Superior temporal gyrus (tissue), 1 donor: ENCODE data around the gene PRPF18.

Experiments
- DNase-seq: peaks from one replicate; pipeline ENCODE4 v3.0.0-alpha.2; 2016; ENCODE audit errors: extremely low spot score

Gene PRPF18

DNA sequence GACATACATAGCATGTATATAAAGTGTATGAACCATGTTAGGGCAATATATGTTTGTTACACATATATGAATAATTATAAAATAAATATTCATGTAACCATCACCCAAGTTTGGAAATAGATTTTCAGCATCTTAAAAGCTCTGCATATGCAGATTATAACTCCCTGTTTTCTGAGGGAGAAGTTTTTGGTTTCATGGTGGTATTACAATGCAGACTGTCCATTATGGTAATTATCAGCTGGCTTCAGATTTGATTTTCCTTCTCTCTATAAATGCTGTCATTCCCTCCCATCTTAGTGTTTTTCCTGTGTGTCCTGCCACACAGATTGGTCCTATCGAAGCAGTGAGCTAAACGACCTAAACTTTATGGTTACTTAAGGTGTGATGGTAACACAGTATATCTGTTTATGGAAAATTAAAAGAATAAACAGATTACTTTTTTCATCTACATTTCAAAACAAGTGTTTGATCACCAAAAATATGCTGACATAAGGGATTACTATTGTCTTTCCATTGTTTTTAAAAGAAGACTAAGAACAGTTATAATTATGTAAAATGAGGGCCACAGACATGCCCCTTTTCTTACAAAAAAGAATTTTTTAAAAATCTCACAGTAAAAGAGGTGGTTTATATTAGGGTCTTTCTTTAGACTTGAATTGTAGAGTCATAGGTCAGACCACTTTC lies 17.7 kb downstream of the PRPF18 start:
- no peak for DNase-seq

- peak; percentile 49 for DNase-seq
Observed at GRCh38 chr10:13608246-13608853, 21.6 kb downstream of the PRPF18 start.

DNA sequence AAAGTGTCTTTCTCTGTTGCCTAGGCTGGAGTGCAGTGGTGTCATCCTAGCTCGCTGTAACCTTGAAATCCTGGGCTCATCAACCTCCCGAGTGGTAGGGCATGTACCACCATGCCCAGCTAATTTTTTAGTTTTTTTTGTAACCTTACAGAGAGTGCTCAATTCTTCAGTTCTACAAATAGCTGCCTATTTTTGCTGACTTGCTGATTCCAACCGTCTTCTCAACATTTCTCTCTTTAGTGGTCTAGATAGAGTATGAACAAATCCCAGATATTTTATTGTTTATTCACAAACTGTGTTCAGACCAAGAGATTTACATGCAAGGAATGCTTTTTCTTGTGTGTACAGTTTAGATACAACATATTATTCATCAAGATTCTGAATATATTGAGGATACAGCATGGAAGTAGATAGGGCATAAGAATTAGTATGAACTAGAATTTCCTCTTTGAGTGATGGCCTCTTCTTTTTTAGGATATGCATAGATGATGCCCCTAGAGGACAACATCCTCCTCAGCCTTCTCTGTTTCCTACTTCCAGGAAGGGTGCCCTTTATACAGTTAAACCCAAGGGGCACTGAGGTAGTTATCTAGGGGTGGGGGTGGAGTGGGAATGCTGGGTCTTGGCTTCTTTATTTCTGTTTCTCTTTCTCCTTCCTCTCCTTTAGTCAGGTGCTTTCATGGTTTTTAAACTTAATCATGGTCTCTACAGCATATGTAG lies 26.0 kb downstream of the PRPF18 start:
- DNase-seq, result no peak

DNA sequence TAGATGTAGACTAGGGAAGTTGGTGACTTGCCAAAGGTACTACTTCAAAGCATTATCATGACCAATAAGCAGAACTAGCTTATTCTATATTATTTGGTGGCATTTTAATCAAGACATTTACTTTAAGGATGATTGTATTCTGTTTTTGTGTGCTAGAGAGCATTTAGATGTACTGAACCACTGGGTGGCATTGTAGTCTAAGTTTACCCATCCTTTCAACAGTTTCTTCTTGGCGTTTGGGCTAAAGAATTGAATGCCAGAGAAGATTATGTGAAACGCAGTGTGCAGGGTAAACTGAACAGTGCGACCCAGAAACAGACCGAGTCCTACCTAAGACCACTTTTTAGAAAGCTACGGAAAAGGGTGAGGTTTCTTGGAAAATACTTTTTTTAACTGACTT lies 26.8 kb downstream of the PRPF18 start:
- DNase-seq, result peak; percentile 79

GRCh38 chr10:13614530-13615332 lies 28.0 kb downstream of the PRPF18 start:
- DNase-seq, result no peak

GRCh38 chr10:13615650-13616300 lies 29.0 kb downstream of the PRPF18 start:
- no peak for DNase-seq

- DNase-seq, result no peak
Observed at GRCh38 chr10:13617116-13617515, 30.4 kb downstream of the PRPF18 start.

GRCh38 chr10:13621931-13622330 lies 35.2 kb downstream of the PRPF18 start:
- no peak for DNase-seq

- no peak for DNase-seq
Observed at GRCh38 chr10:13624630-13625029, 37.9 kb downstream of the PRPF18 start.

DNA sequence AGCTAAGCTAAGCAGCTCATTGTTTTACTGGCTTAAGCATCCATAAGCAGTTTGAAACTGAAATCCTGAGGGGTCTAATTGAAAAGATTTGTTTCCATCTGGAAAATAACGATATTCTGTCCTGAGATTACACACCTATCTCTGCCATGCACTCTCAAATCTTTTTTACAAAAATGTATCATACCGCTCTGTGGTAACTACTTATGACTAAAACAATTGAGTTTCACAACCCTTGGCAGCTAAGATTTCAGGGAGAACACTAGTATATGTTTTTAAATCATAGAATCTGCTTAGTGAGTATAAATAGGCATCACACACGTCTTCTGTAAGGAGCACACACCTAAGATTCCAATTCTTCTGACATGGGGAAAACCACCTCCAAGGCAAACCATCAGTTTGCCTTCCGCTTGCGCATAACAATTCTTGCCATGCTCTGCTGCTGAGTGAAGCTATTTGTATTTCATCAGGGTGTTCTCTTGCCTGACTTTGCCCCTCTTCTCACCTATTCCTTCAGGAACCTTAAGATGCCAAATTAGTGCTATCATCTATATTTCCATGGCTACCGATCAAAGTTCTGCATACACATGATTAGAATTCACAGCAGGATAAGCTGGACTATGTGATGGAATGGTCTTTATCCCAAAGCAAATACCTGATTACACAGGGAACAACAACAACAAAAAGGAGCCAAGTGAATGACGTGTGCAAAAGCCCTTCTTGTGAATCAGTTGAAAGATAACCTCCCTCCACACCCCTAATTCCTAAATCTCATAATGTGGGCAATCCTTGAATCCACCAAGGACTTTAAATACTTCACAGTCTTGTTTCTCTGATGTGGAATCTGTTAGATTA lies 40.9 kb downstream of the PRPF18 start:
- DNase-seq, result no peak

DNA sequence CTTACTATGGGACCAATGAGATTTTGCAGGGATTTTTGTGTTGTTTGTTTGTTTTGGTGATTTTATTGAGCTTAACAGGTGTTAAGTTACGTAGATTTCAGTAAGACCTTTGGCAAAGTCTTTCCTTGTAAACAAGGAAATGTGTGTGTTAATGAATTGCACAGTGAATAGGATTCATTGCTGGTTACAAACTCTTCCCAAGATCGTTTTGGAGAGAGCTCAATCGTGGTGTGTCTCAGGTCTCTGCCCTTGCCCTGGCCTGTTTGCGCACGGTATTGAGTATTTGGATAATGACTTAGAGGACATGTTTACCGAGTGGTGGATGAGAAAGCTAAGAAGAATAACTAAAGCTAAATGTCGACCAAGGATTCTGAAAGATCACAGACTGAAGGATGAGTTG lies 41.9 kb downstream of the PRPF18 start:
- no peak for DNase-seq

DNA sequence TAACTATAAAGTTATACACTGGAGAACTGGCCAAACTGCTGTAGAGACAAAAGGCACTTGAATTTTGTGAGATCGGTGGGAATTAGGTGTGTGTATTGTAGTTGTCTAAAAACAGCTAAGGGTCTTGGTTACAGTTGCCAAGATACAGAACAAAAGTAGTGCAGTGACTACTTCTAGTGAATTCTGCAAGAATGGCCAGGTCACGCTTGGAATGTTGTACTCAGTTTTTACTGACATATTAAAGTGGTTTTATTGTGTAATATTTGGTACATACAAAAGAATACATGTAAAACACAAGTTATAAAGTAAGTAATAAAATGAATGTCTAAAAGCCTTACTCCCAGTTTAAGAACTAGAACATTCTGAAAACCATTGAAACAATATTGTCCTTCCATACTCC lies 42.4 kb downstream of the PRPF18 start:
- no peak for DNase-seq

DNA sequence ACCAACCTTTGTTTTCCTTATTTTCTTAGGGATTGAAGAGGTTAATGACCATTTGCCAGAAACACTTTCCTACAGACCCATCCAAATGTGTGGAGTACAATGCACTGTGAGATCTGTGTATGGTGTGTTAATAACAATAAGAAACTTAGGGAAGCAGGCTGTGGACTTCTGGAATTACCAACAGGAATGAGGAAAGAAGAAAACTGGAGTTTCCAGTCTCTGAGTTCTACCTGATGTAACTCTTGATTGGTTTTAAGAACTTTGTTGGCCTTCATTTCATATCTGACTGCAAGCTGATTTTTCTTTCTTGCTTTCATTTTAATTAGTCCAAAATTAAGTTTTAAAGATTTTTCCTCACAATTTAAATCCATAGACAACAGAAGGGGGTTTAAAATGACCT lies 43.5 kb downstream of the PRPF18 start:
- no peak for DNase-seq

DNA sequence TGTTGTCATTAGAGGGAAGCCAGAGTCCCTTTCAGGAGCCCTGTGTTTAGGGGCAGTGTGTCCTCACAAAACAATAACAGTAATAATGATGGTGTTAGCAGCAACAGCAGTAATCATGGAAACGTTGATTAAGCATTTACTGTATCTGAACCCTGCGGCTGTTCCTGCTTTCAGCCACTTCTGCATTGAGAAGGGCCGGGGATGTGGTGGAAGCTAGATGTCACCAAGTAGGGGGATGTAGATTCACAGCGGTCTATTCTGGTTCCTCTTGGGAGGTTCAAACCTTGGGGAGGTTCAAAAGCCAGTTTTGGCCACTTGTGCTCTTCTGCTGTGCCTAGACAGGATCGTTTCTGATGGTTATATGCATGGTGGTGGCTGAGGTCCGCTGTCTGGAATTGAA lies 44.8 kb downstream of the PRPF18 start:
- DNase-seq, result no peak

DNA sequence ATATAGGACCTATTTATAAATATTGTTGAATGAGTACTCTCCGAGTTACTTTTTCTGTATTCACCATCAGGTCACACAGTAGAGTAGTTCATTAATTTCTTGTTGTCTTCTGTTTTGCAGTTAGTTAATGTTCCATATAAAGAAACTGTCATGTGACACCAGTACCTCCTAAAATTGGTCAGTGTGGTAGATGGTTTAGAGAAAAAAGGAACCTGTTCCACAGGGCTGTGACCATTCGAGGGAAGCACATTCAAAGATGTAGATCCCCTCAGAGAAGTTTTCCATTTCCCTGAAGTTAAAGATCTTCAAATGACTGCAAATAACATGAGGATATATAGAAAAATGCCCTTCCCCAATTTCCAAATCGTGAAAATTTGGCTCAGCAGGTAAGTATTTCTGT lies 45.7 kb downstream of the PRPF18 start:
- peak; percentile 46 for DNase-seq

- peak; percentile 35 for DNase-seq
Observed at GRCh38 chr10:13632884-13633440, 46.2 kb downstream of the PRPF18 start.

DNA sequence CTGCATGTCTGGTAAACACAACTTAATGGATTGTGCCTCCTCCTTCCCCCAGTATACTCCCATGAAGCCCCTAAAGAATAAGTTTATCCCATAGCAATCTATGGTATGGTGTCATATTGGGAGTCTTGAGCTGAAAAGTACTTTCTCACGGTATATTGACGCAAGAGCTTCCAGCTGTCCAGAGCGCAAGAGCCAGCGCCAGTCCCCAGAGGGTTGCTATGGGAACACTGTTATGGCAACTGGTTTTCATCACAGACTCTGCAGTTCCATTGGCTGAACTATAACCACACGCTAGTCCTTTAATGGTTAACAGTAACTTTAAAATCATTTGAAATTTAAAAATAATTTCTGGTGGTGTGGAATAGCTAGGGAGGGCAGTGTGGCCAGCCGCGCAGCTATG lies 46.9 kb downstream of the PRPF18 start:
- peak; percentile 53 for DNase-seq

- DNase-seq, result no peak
Observed at GRCh38 chr10:13634207-13634606, 47.4 kb downstream of the PRPF18 start.

- DNase-seq, result no peak
Observed at GRCh38 chr10:13636776-13637175, 50.0 kb downstream of the PRPF18 start.

DNA sequence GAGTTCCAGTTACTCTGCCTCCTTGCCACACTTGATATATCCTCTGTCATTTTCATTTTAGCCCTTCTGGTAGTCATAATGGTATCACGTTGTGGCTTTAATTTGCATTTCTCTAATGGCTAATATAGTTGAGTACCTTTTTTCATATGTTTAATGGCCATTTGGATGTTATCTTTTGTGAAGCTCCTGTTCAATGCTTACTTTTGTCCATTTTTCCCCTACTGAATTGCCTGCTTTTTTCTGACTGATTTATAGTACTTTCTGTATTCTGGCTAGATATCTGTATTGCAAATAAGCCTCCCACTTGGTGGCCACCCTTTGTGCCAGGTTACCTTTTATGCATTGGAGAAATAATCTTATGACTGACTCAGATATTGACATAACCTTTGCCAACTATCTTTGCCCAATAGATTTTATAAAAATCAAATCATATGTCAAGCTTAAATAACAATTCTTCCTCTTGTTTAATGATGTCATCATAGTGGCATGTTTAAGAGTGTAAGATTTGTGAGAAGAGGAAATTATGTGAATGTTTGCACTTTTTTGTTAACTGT lies 50.6 kb downstream of the PRPF18 start:
- no peak for DNase-seq
